ENCODE results near the gene HDAC7.
A peak's percentile ranks its signal among the peaks of the same experiment; 100 is the strongest.

HDAC7 gene

GRCh38 chr12:47793015-47793681 is 26.6 kb downstream of the HDAC7 start:
- no peak for DNase-seq (ENCODE audit: low read depth in 2 of 2)

- DNase-seq (ENCODE audit: low read depth in 2 of 2): no peak
Measured at GRCh38 chr12:47791874-47792273, 27.8 kb downstream of the HDAC7 start.

- no peak for DNase-seq (ENCODE audit: low read depth in 2 of 2)
Measured at GRCh38 chr12:47791351-47791746, 28.4 kb downstream of the HDAC7 start.

- DNase-seq (ENCODE audit: low read depth in 2 of 2): no peak
Measured at GRCh38 chr12:47790676-47791350, 28.9 kb downstream of the HDAC7 start.

- no peak for DNase-seq (ENCODE audit: low read depth in 2 of 2)
Measured at GRCh38 chr12:47789712-47790489, 29.8 kb downstream of the HDAC7 start.

GRCh38 chr12:47789141-47789540 is 30.6 kb downstream of the HDAC7 start:
- DNase-seq (ENCODE audit: low read depth in 2 of 2): no peak

- DNase-seq (ENCODE audit: low read depth in 2 of 2): no peak
Measured at GRCh38 chr12:47787596-47788319, 31.9 kb downstream of the HDAC7 start.

- DNase-seq (ENCODE audit: low read depth in 2 of 2): no peak
Measured at GRCh38 chr12:47786662-47787280, 32.9 kb downstream of the HDAC7 start.

GRCh38 chr12:47785887-47786661 is 33.6 kb downstream of the HDAC7 start:
- DNase-seq (ENCODE audit: low read depth in 2 of 2): no peak

GRCh38 chr12:47785036-47785886 is 34.4 kb downstream of the HDAC7 start:
- DNase-seq (ENCODE audit: low read depth in 2 of 2): no peak

GRCh38 chr12:47783821-47784819 is 35.6 kb downstream of the HDAC7 start:
- no peak for DNase-seq (ENCODE audit: low read depth in 2 of 2)

GRCh38 chr12:47783024-47783755 is 36.5 kb downstream of the HDAC7 start:
- no peak for DNase-seq (ENCODE audit: low read depth in 2 of 2)

GRCh38 chr12:47782372-47782770 is 37.3 kb downstream of the HDAC7 start:
- no peak for DNase-seq (ENCODE audit: low read depth in 2 of 2)

- no peak for DNase-seq (ENCODE audit: low read depth in 2 of 2)
Measured at GRCh38 chr12:47781479-47782371, 38.0 kb downstream of the HDAC7 start.

- DNase-seq (ENCODE audit: low read depth in 2 of 2): no peak
Measured at GRCh38 chr12:47779943-47780504, 39.7 kb downstream of the HDAC7 start.

- peak; percentile 81 to 86 for DNase-seq (ENCODE audit: low read depth in 2 of 2)
Measured at GRCh38 chr12:47779301-47779942, 40.3 kb downstream of the HDAC7 start.

All from activated CD8-positive, alpha-beta memory T cell treated with anti-CD3 and anti-CD28 coated beads for 4 hours (primary cell).